ENCODE data around the gene GPR12.

DNA sequence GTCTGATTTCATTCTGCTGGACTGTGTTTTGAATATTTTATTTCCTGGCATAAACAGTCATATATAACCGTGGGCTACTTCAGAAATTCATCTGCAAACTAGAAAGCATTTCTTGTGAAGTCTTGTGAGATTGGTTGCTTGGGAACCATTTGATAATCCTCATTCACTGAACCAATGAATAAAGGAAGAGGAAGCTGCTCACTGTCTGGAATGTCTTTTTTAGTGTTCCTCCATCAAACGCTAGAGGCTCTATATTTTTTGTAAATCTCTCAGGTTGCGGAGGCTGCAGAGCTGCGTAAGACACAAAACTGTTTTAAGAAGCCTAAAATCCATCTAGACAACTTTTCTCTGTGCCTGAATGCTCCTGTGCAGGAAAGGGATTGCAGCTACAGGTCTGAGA lies 18.7 kb upstream of the GPR12 start:
- TF ChIP-seq, protein P1, sequence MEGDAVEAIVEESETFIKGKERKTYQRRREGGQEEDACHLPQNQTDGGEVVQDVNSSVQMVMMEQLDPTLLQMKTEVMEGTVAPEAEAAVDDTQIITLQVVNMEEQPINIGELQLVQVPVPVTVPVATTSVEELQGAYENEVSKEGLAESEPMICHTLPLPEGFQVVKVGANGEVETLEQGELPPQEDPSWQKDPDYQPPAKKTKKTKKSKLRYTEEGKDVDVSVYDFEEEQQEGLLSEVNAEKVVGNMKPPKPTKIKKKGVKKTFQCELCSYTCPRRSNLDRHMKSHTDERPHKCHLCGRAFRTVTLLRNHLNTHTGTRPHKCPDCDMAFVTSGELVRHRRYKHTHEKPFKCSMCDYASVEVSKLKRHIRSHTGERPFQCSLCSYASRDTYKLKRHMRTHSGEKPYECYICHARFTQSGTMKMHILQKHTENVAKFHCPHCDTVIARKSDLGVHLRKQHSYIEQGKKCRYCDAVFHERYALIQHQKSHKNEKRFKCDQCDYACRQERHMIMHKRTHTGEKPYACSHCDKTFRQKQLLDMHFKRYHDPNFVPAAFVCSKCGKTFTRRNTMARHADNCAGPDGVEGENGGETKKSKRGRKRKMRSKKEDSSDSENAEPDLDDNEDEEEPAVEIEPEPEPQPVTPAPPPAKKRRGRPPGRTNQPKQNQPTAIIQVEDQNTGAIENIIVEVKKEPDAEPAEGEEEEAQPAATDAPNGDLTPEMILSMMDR (IDR thresholded peaks at IDR 0.05): no peak
- TF ChIP-seq POLR2AphosphoS5 (IDR thresholded peaks at IDR 0.05): no peak
